ENCODE data around the gene CHSY1. TPM values are rescaled to one million over a fixed set of nuclear protein-coding genes. Genes with fewer than 3 reads are reported as not detected.

The CHSY1 gene
- total RNA-seq, 1 donor from 2014 or later, result 69.3 TPM

DNA sequence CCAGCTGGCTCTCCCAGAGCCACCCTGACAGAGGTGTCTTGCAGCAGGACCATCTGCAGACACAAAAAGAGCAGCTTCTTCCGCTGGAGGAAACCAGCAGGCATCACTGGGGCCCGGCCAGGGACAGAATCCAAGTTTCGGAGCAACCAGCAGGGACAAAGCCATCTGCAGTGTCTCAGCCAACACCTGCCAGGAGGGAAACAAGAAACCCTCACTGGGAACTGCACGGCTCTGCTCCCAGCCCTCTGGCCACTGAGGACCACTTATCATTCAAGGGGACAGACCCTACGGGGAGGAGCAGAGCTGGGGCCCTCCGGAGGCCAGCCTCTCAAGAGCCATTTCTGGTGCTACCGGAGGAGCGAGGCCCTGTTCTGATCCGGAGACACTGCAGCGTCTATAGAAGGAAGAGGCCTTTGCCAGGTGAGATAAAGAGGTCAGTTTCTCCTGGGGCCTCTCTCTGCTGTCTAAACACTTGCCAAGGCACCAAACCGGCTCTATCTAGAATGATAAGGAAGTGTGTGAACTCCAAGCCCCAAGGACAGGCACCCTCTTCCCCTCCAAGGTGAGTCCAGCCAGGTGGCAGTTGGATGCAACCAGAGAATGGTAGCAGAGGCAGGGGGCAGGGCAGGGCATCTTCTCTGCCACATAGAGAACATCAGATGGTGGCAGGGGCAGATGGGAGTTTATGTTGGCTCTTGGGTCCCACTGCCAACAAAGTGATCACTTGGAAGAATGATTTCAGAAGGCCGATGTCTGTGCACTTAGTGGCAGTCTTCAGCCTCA lies 89.0 kb downstream of the CHSY1 start:
- H3K27ac Mint-ChIP-seq, result peak overlapping the region; percentile 13
- H3K4me3 Mint-ChIP-seq, result no peak overlapping the region
- peaks cover 6% of the 10 kb centered on the region for H3K36me3 Mint-ChIP-seq
- DNase-seq (ENCODE audit: low spot score in 2 of 2, unreplicated experiment in 2 of 2), result peak; percentile 40 to 65
- peaks cover 8% of the 10 kb centered on the region for H3K4me1 Mint-ChIP-seq
- peaks cover 28% of the 10 kb centered on the region for H3K9me3 Mint-ChIP-seq
- TF ChIP-seq, protein P1, sequence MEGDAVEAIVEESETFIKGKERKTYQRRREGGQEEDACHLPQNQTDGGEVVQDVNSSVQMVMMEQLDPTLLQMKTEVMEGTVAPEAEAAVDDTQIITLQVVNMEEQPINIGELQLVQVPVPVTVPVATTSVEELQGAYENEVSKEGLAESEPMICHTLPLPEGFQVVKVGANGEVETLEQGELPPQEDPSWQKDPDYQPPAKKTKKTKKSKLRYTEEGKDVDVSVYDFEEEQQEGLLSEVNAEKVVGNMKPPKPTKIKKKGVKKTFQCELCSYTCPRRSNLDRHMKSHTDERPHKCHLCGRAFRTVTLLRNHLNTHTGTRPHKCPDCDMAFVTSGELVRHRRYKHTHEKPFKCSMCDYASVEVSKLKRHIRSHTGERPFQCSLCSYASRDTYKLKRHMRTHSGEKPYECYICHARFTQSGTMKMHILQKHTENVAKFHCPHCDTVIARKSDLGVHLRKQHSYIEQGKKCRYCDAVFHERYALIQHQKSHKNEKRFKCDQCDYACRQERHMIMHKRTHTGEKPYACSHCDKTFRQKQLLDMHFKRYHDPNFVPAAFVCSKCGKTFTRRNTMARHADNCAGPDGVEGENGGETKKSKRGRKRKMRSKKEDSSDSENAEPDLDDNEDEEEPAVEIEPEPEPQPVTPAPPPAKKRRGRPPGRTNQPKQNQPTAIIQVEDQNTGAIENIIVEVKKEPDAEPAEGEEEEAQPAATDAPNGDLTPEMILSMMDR (IDR thresholded peaks at IDR 0.05; ENCODE audit: unreplicated experiment), result no peak
- H3K27me3 Mint-ChIP-seq (ENCODE audit: low read depth), result no peaks in the 10 kb centered on the region

DNA sequence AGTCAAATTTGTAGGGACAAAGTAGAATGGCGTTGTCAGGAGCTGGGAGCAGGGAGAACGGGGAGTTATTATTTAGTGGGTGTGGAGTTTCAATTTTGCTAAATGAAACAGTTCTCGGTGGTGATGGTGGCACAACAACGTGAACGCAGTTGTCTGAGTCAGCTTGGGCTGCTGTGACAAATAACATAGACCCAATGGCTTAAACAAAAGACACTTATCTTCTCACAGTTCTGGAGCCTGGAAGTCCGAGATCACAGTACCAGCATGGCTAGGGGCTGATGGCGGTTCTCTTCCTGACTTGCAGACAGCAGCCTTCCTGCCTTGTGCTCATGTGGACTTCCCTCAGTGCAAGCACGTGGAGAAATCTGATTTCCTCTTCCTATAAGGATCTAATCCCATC lies 90.2 kb downstream of the CHSY1 start:
- peaks cover 4% of the 10 kb centered on the region for H3K36me3 Mint-ChIP-seq
- TF ChIP-seq, protein P1 (IDR thresholded peaks at IDR 0.05; ENCODE audit: unreplicated experiment), result no peak
- peaks cover 4% of the 10 kb centered on the region for H3K4me1 Mint-ChIP-seq
- H3K27me3 Mint-ChIP-seq (ENCODE audit: low read depth), result no peaks in the 10 kb centered on the region
- peaks cover 25% of the 10 kb centered on the region for H3K9me3 Mint-ChIP-seq
- no peak overlapping the region for H3K27ac Mint-ChIP-seq
- no peak overlapping the region for H3K4me3 Mint-ChIP-seq
- DNase-seq (ENCODE audit: low spot score in 2 of 2, unreplicated experiment in 2 of 2), result no peak

DNA sequence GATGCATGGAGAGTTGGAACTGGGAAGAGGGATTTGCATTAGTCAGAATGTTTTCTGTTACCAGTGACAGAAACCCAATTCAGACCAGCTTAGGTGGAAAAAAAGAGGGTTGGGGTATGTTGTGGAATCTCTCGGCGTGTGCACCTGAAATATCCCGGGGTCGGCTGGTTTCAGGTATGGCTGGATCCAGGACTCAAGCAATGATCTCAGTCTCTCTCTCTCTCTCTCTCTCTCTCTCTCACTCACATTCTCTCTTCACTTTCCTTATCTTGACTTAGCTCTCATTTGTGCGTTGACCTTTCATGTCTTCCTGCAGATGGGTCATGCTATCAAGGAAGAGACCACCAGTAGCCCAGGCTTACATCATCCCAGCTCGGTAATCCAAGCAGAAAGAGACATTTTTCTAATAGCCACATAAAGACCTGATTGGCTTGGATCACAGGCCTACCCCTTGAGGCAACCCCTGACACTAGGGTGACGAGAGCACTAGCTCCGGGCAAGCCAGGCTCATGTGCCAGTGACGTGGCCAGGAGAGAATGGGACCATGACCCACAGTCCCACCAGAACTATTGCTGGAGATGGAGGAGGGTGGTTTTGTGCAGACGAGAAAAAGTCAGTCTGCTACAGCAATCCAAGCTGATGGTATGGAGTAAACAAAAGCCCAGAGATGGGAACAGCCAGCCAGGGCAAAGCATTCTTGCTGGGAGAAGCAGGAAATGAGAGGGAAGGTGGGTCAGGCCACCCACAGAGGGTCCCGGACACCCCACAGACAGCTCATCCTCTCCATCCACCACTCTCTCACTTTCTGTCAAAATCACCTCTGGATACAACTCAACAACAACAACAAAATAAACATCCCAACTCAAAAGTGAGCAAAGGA lies 91.7 kb downstream of the CHSY1 start:
- Mint-ChIP-seq H3K4me1 (peaks cover 4% of the 10 kb centered on the region), H3K27ac (peak overlapping the region; percentile 41), H3K36me3 (peaks cover 2% of the 10 kb centered on the region), H3K27me3 (ENCODE audit: low read depth) (no peaks in the 10 kb centered on the region), H3K9me3 (peaks cover 15% of the 10 kb centered on the region), H3K4me3 (no peak overlapping the region)
- DNase-seq (ENCODE audit: low spot score in 2 of 2, unreplicated experiment in 2 of 2), result no peak
- TF ChIP-seq, protein P1 (IDR thresholded peaks at IDR 0.05; ENCODE audit: unreplicated experiment), result no peak

DNA sequence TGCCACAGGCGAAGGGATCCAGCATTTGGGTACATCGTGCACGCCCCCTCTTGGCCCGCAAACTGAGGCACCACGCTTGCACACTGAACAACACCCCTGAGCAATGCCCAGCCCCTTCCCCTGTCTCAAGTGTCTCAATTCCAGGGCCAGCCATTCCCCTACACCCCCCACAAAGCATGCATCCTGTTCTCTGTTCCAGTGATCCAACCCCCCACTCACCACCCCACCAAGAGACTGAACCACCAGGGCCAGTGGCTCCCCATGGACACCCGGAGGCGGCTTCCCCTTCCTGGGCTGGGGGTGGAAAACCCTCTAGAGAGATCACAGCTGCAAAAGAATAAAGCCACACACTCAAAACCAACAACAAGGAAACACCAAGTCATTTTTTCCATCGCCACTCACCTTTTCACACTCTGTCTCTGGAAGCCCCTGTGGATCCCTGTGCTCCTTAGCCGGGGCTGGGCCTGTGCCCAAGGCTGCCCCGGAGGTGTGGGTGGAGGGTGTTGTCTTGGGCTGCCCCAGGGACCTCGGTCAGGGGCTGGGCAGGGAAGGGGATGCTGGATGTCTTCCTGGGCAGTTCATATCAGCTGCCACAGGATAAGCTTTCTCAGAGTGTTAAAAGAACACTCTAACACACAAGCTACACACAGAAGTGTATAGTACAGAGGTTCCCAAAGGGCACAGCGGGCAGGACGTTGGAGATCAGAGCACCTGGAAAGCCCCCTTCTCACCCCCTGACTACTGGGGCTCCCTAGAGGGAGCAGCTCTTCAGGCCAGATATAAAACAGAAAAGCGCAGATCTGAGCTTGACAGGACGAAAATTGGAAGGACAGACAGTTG lies 92.5 kb downstream of the CHSY1 start:
- Mint-ChIP-seq H3K36me3 (no peaks in the 10 kb centered on the region), H3K4me1 (peaks cover 4% of the 10 kb centered on the region), H3K9me3 (peaks cover 8% of the 10 kb centered on the region), H3K27me3 (ENCODE audit: low read depth) (no peaks in the 10 kb centered on the region), H3K4me3 (no peak overlapping the region), H3K27ac (no peak overlapping the region)
- no peak for DNase-seq (ENCODE audit: low spot score in 2 of 2, unreplicated experiment in 2 of 2)
- TF ChIP-seq, protein P1 (IDR thresholded peaks at IDR 0.05; ENCODE audit: unreplicated experiment), result no peak
